Measurements from ENCODE around the gene FLT3. TPM values are rescaled to one million over a fixed set of nuclear protein-coding genes. Genes with fewer than 3 reads are reported as not detected.
"Not testable (repeated sequence)": the region's sequence is repeated elsewhere in the genome, so short reads cannot be mapped to it uniquely, and the experiment has no call there.

Gene FLT3
- total and polyA plus RNA-seq, 10 of the 15 experiments (the other 5 are each of a cell fraction or from before 2014, with no cell fraction given): 0.04 to 0.19 (median 0.11) TPM; not detected in 1

- TF ChIP-seq MYC (IDR thresholded peaks at IDR 0.05; ENCODE audit: insufficient read depth, insufficient read length, insufficient replicate concordance, low read length, severe bottlenecking): no peak
- TF ChIP-seq LARP7 (IDR thresholded peaks at IDR 0.05): no peak
- no peak for TF ChIP-seq RFX5 (IDR thresholded peaks at IDR 0.05; ENCODE audit: low read depth, low read length)
- no peak for TF ChIP-seq KAT2A (conservative IDR thresholded peaks at IDR 0.05; ENCODE audit: control insufficient read depth, low read depth, low read length)
- no peak for TF ChIP-seq NFYB (IDR thresholded peaks at IDR 0.05; ENCODE audit: insufficient read depth, low read depth, low read length)
- TF ChIP-seq TCF12 (IDR thresholded peaks at IDR 0.05; ENCODE audit: low read depth, low read length): no peak
Measured at GRCh38 chr13:27964741-27965323, 135.5 kb downstream of the FLT3 start (continued).

GRCh38 chr13:27964206-27964605 lies 136.2 kb downstream of the FLT3 start:
- ChIA-PET SMC1A (ENCODE audit: uncharacterized antibody, unreplicated experiment) (interaction anchor here (0.7 to 1.1 kb wide), 4 partner anchors 99 to 179 kb away, joined by 3 read pairs; no protein-coding TSS in a partner anchor), RAD21 (ENCODE audit: unreplicated experiment) (interaction anchor here (0.7 to 1.0 kb wide), 2 partner anchors 8 to 10 kb away, joined by 3 to 4 read pairs; no protein-coding TSS in a partner anchor), POLR2A (interaction anchor here (0.7 kb wide), 1 partner anchor 139 kb away, joined by 3 read pairs; no protein-coding TSS in a partner anchor), CTCF (interaction anchor here (1.0 to 14.0 kb wide), 4 partner anchors 11 to 602 kb away, joined by 3 to 360 read pairs (median 4); no protein-coding TSS in a partner anchor)
- H2AFZ ChIP-seq (ENCODE audit: control insufficient read depth, low read depth, low read length); in situ Hi-C loops (cut with MboI); H4K20me1 ChIP-seq (ENCODE audit: control insufficient read depth, insufficient read depth); H3K4me3 ChIP-seq; H3K9me3 ChIP-seq (replicated peaks; ENCODE audit: control insufficient read depth, insufficient read depth, low read length); H3K79me2 ChIP-seq (ENCODE audit: control insufficient read depth, insufficient read depth, low read length); FAIRE-seq; H3K9ac ChIP-seq (ENCODE audit: control insufficient read depth, insufficient read depth, low read length); H3K27ac ChIP-seq (ENCODE audit: control insufficient read depth, insufficient read depth); H3K4me2 ChIP-seq (ENCODE audit: control insufficient read depth, insufficient read depth); H3K36me3 ChIP-seq (ENCODE audit: control insufficient read depth in 2 of 2, insufficient read depth in 2 of 2, low read length in 1 of 2); ATAC-seq; H3K4me1 ChIP-seq (ENCODE audit: control insufficient read depth, insufficient read depth, low read length); BruUV-seq (replicated peaks); DNase-seq (ENCODE audit: low read depth, low spot score): not testable (repeated sequence)
- 48% methylated on average over 13 of the region's 13 CpGs for whole genome bisulfite sequencing (ENCODE audit: insufficient coverage, insufficient replicate concordance, low lambda C conversion rate, missing lambda C conversion rate)
- intact Hi-C loops (cut with micrococcal nuclease; ENCODE audit: unreplicated experiment): loop anchor here (5.0 kb wide), 1 partner anchor 592 kb away; no protein-coding TSS in a partner anchor
- H3K27me3 ChIP-seq (replicated peaks in 1 of 2; ENCODE audit: control insufficient read depth in 2 of 2, insufficient read depth in 2 of 2, low read length in 1 of 2): peaks cover 19 to 22% of the 10 kb centered on the region in 2 experiments
